NB4 (cell line): ENCODE results near the gene HPN.

Source experiments
- POLR2A ChIP-seq: IDR thresholded peaks from 2 replicates; pipeline ENCODE4 v1.6.1; 2011; ENCODE audit warnings: mild to moderate bottlenecking; ENCODE audit not compliant: insufficient read length; ENCODE audit errors: extremely low read depth
- TF ChIP-seq, protein P1 (sequence below): IDR thresholded peaks from one replicate; pipeline ENCODE4 v1.5.1; 2012; ENCODE audit warnings: low read depth, low read length

DNA sequence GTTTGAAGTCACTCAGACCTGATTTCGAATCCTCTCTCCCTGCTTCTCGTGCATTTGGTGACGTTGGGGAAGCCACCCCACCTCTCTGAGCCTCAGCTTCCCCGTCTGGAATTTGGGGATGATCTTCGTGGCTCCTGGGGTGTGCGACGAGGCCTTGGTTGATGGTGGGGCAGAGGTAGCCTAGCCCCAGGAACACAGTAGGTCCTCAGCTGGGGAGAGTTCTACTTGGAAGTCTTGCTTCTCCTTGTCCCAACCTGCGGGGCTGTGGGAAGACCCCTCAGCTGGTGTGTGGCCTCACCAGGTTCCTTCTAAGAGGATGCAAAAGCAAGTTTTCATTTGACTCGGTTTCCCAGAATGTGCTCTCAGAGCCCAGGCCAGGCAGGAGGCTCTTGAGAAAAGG, 13.1 kb downstream of the HPN start:
- TF ChIP-seq, protein P1, sequence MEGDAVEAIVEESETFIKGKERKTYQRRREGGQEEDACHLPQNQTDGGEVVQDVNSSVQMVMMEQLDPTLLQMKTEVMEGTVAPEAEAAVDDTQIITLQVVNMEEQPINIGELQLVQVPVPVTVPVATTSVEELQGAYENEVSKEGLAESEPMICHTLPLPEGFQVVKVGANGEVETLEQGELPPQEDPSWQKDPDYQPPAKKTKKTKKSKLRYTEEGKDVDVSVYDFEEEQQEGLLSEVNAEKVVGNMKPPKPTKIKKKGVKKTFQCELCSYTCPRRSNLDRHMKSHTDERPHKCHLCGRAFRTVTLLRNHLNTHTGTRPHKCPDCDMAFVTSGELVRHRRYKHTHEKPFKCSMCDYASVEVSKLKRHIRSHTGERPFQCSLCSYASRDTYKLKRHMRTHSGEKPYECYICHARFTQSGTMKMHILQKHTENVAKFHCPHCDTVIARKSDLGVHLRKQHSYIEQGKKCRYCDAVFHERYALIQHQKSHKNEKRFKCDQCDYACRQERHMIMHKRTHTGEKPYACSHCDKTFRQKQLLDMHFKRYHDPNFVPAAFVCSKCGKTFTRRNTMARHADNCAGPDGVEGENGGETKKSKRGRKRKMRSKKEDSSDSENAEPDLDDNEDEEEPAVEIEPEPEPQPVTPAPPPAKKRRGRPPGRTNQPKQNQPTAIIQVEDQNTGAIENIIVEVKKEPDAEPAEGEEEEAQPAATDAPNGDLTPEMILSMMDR, result no peak
- no peak for TF ChIP-seq POLR2A
